Lower leg skin (tissue), 3 donors: Measurements from ENCODE around the gene CRYL1.

Experiments used
- CTCF ChIP-seq, 3 donors: fragments of 450-650 bp; IDR thresholded peaks; one replicate each; pipeline ENCODE4 v1.5.1; 2016; ENCODE audit warnings: antibody characterized with exemption in 3 of 3, mild to moderate bottlenecking in 3 of 3, moderate library complexity in 2 of 3
- POLR2A ChIP-seq, 2 donors: fragments of 450-650 bp; IDR thresholded peaks; one replicate each; pipeline ENCODE4 v1.6.1; 2016 to 2017; ENCODE audit warnings: antibody characterized with exemption in 2 of 2, mild to moderate bottlenecking in 1 of 2, moderate library complexity in 1 of 2

- no peak for TF ChIP-seq CTCF (IDR thresholded peaks at IDR 0.05)
- TF ChIP-seq POLR2A (IDR thresholded peaks at IDR 0.05) = no peak
These were observed 142.6 kb downstream of the CRYL1 start for GRCh38 chr13:20383058-20383457.
